H1 (cell line): ENCODE results near the gene B4GALNT3. TPM values are rescaled to one million over a fixed set of nuclear protein-coding genes. Genes with fewer than 3 reads are reported as not detected.
A peak's percentile ranks its signal among the peaks of the same experiment; 100 is the strongest.

Experiments
- CTCF ChIA-PET: fragments of 300-600 bp; sonication (Branson Sonifier 250); formaldehyde crosslinking; loops from one replicate; lab custom pipeline; 2021; ENCODE audit not compliant: partially characterized antibody; lab: Charles Lee
- POLR2A ChIA-PET: fragments of 300-600 bp; sonication (Branson Sonifier 250); formaldehyde crosslinking; loops from one replicate; lab custom pipeline; 2021; ENCODE audit warnings: inconsistent platforms; ENCODE audit not compliant: partially characterized antibody; lab: Charles Lee
- DNase-seq, 2 experiments: peaks; one replicate each; pipeline versions ENCODE4 v3.0.0 to v3.0.0-alpha.2; 2010 to 2022; ENCODE audit warnings: low spot score in 2 of 2, low read depth in 1 of 2, mixed read lengths in 1 of 2
- FAIRE-seq: peaks from 2 replicates; lab custom pipeline; 2011; peaks lifted over from hg19 to GRCh38; lab: Jason Lieb, UNC
- H2AFZ ChIP-seq: 2 replicates; pipeline ENCODE4 v1.8.1; 2012; ENCODE audit warnings: low read length, inconsistent platforms
- H2AK5ac ChIP-seq: 2 replicates; pipeline ENCODE4 v1.6.1; 2013; ENCODE audit warnings: low read depth, low read length
- H2BK120ac ChIP-seq: replicated peaks from 2 replicates; pipeline ENCODE3; 2013; ENCODE audit warnings: low read depth, low read length, inconsistent platforms
- H2BK12ac ChIP-seq: 2 replicates; pipeline ENCODE4 v1.6.1; 2013; ENCODE audit warnings: low read depth, low read length
- H2BK15ac ChIP-seq: 2 replicates; pipeline ENCODE4 v1.6.1; 2013; ENCODE audit warnings: low read length
- H2BK20ac ChIP-seq: 2 replicates; pipeline ENCODE4 v1.6.1; 2013; ENCODE audit warnings: low read length
- H2BK5ac ChIP-seq: 2 replicates; pipeline ENCODE4 v1.6.1; 2013; ENCODE audit warnings: low read depth, low read length
- H3K14ac ChIP-seq: 2 replicates; pipeline ENCODE4 v1.6.1; 2013; ENCODE audit warnings: inconsistent platforms; ENCODE audit not compliant: insufficient read length
- H3K18ac ChIP-seq: 2 replicates; pipeline ENCODE4 v1.6.1; 2013; ENCODE audit warnings: low read length; ENCODE audit errors: extremely low read depth
- H3K23ac ChIP-seq: 2 replicates; pipeline ENCODE4 v1.6.1; 2013; ENCODE audit warnings: inconsistent platforms; ENCODE audit not compliant: insufficient read length
- H3K23me2 ChIP-seq: 2 replicates; pipeline ENCODE4 v1.6.1; 2013; ENCODE audit warnings: low read depth, low read length
- H3K27ac ChIP-seq: 2 replicates; pipeline ENCODE4 v1.6.1; 2011; ENCODE audit warnings: low read depth, low read length, inconsistent platforms
- H3K27me3 ChIP-seq, 4 experiments: replicated peaks in 1 of 4; 1 replicate in 1 of 4; 2 replicates in 3 of 4; pipeline versions ENCODE4 v1.6.1 to v1.8.1; 2011 to 2013; ENCODE audit warnings: low read length in 3 of 4, mild to moderate bottlenecking in 3 of 4, inconsistent platforms in 2 of 4, mixed read lengths in 2 of 4, moderate library complexity in 1 of 4; ENCODE audit not compliant: control insufficient read depth in 3 of 4, insufficient read depth in 3 of 4; ENCODE audit errors: extremely low read depth in 1 of 4
- H3K36me3 ChIP-seq, 4 experiments: 2 replicates each; pipeline versions ENCODE4 v1.6.1 to v1.8.1; 2011 to 2013; ENCODE audit warnings: mild to moderate bottlenecking in 4 of 4, low read length in 3 of 4, moderate library complexity in 2 of 4, control low read depth in 1 of 4, inconsistent platforms in 1 of 4; ENCODE audit not compliant: insufficient read depth in 4 of 4, control insufficient read depth in 2 of 4
- H3K4ac ChIP-seq: replicated peaks from 2 replicates; pipeline ENCODE3; 2013; ENCODE audit warnings: low read length, low read depth, mixed read lengths, inconsistent platforms; ENCODE audit not compliant: insufficient read length
- H3K4me1 ChIP-seq, 4 experiments: replicated peaks in 1 of 4; 1 replicate in 1 of 4; 2 replicates in 3 of 4; pipeline versions ENCODE4 v1.6.1 to v1.8.1; 2011 to 2013; ENCODE audit warnings: low read length in 3 of 4, inconsistent platforms in 2 of 4, mixed read lengths in 1 of 4; ENCODE audit not compliant: insufficient read depth in 4 of 4, control insufficient read depth in 3 of 4
- H3K4me2 ChIP-seq, 2 experiments: 2 replicates each; pipeline versions ENCODE4 v1.6.1 to v1.8.1; 2011 to 2013; ENCODE audit warnings: low read depth in 2 of 2, low read length in 2 of 2, control low read depth in 1 of 2, inconsistent platforms in 1 of 2, mild to moderate bottlenecking in 1 of 2; ENCODE audit not compliant: insufficient read depth in 1 of 2
- H3K4me3 ChIP-seq, 4 experiments: fragments of 200-600, 300-600 bp in 1 of 4; sonication (generic), shearing (Covaris generic), sonication (Bioruptor Twin) in 1 of 4; 2 replicates each; pipeline versions ENCODE4 v1.5.1 to v1.8.1; 2011 to 2016; ENCODE audit warnings: low read length in 4 of 4, low read depth in 3 of 4, control low read depth in 2 of 4, inconsistent platforms in 2 of 4, mild to moderate bottlenecking in 2 of 4, mixed read lengths in 1 of 4, moderate library complexity in 1 of 4; ENCODE audit not compliant: insufficient read depth in 2 of 4; ENCODE audit errors: extremely low read depth in 1 of 4
- H3K56ac ChIP-seq: replicated peaks from 2 replicates; pipeline ENCODE3; 2013; ENCODE audit warnings: low read depth, mild to moderate bottlenecking, mixed read lengths, low read length, inconsistent platforms; ENCODE audit not compliant: insufficient read length
- H3K79me1 ChIP-seq: 2 replicates; pipeline ENCODE4 v1.6.1; 2013; ENCODE audit warnings: low read depth, low read length, control low read depth
- H3K79me2 ChIP-seq, 2 experiments: 2 replicates each; pipeline versions ENCODE4 v1.6.1 to v1.8.1; 2012 to 2013; ENCODE audit warnings: low read length in 2 of 2, mild to moderate bottlenecking in 2 of 2, inconsistent platforms in 1 of 2; ENCODE audit not compliant: insufficient read depth in 2 of 2, control insufficient read depth in 1 of 2
- H3K9ac ChIP-seq, 4 experiments: replicated peaks in 1 of 4; 1 replicate in 1 of 4; 2 replicates in 3 of 4; pipeline versions ENCODE4 v1.6.1 to v1.8.1; 2011 to 2013; ENCODE audit warnings: low read depth in 3 of 4, low read length in 3 of 4, control low read depth in 2 of 4, mild to moderate bottlenecking in 2 of 4, moderate library complexity in 2 of 4, inconsistent platforms in 1 of 4; ENCODE audit errors: extremely low read depth in 1 of 4
- H3K9me3 ChIP-seq, 2 experiments: 2 replicates each; pipeline versions ENCODE4 v1.6.1 to v1.8.1; 2012 to 2013; ENCODE audit warnings: mild to moderate bottlenecking in 2 of 2, moderate library complexity in 2 of 2, control low read depth in 1 of 2, inconsistent platforms in 1 of 2, low read depth in 1 of 2, low read length in 1 of 2, mixed read lengths in 1 of 2; ENCODE audit not compliant: insufficient read depth in 2 of 2
- H4K20me1 ChIP-seq, 2 experiments: replicated peaks in 1 of 2; 2 replicates each; pipeline versions ENCODE3 to v1.8.1; 2011 to 2013; ENCODE audit warnings: inconsistent platforms in 2 of 2, low read length in 2 of 2, mild to moderate bottlenecking in 1 of 2; ENCODE audit not compliant: insufficient read depth in 2 of 2, control insufficient read depth in 1 of 2
- H4K5ac ChIP-seq: 2 replicates; pipeline ENCODE4 v1.6.1; 2013; ENCODE audit warnings: low read length, low read depth, mixed read lengths, inconsistent platforms; ENCODE audit not compliant: insufficient read length
- H4K8ac ChIP-seq: 2 replicates; pipeline ENCODE4 v1.8.0; 2013; ENCODE audit warnings: mild to moderate bottlenecking, moderate library complexity, low read length, inconsistent platforms; ENCODE audit not compliant: insufficient read depth; ENCODE audit errors: extremely low read depth
- H4K91ac ChIP-seq: replicated peaks from 2 replicates; pipeline ENCODE3; 2013; ENCODE audit warnings: low read length, mixed read lengths, inconsistent platforms; ENCODE audit not compliant: insufficient read length
- EGR1 ChIP-seq: IDR thresholded peaks from 2 replicates; pipeline ENCODE4 v1.6.1; 2011; ENCODE audit warnings: low read depth, low read length, borderline replicate concordance
- RAD21 ChIP-seq, 2 experiments: IDR thresholded peaks in 1 of 2; conservative IDR thresholded peaks in 1 of 2; 2 replicates each; pipeline ENCODE4 v1.6.1; 2011; ENCODE audit warnings: low read depth in 2 of 2, low read length in 2 of 2, improper control_type of control experiment in 1 of 2, inconsistent platforms in 1 of 2, mild to moderate bottlenecking in 1 of 2, moderate library complexity in 1 of 2
- TEAD4 ChIP-seq: IDR thresholded peaks from 2 replicates; pipeline ENCODE4 v1.6.1; 2012; ENCODE audit warnings: low read depth, low read length, inconsistent platforms, mixed read lengths
- WGBS, 2 experiments: shearing (Covaris generic) in 1 of 2; methylation state at CpG; one replicate each; pipeline versions ENCODE4 v1.1.6 to v1.1.7; 2013 to 2015; ENCODE audit warnings: low lambda C conversion rate in 2 of 2, mixed read lengths in 2 of 2, inconsistent platforms in 1 of 2, low coverage in 1 of 2, missing lambda C conversion rate in 1 of 2; ENCODE audit not compliant: insufficient replicate concordance in 2 of 2, insufficient coverage in 1 of 2, insufficient read length in 1 of 2; ENCODE audit errors: extremely low coverage in 1 of 2, missing lambda C conversion rate in 1 of 2; 5-methylcytosine and 5-hydroxymethylcytosine counted together
- polyA plus RNA-seq, 7 experiments: library from polyadenylated mRNA; depleted of rRNA in 3 of 7; stranded (reverse) in 5 of 7; unstranded in 2 of 7; fragments of >200 nt in 5 of 7; fragments of 200-250 nt in 2 of 7; gene quantifications; 1 replicate in 5 of 7; 2 replicates in 1 of 7; 4 replicates in 1 of 7; pipeline versions ENCODE4 v1.2.1 to v1.2.3, GENCODE V29; 2011 to 2013; ENCODE audit warnings: missing spikeins in 2 of 7, mixed read lengths in 2 of 7
- total RNA-seq: library from RNA; stranded (reverse); fragmentation: NEBNext Ultra II Directional; extraction: Animal tissue kit (Norgen Biotek cat#: 25700); gene quantifications from 2 replicates; pipeline ENCODE4 v1.2.1, GENCODE V29; 2021

B4GALNT3 gene
- total and polyA plus RNA-seq, 2 of the 8 experiments (the other 6 are each of a cell fraction or from before 2014, with no cell fraction given): 12.5 to 20.3 TPM

GRCh38 chr12:541676-542324, 82.1 kb downstream of the B4GALNT3 start:
- DNase-seq: no peak
- Histone ChIP-seq H3K27ac (no peak overlapping the region), H3K79me2 (no peaks in the 10 kb centered on the region), H3K4me1 (peaks cover 0 to 20% (median 9%) of the 10 kb centered on the region in 4 experiments; a peak in 5 of 7 replicates), H3K79me1 (no peaks in the 10 kb centered on the region), H3K27me3 (no peaks in the 10 kb centered on the region), H3K4me3 (no peak overlapping the region), H3K9me3 (peaks cover 0 to 4% of the 10 kb centered on the region in 2 experiments; a peak in 1 of 4 replicates), H4K91ac (peak overlapping the region; percentile 47), H3K4ac (peak overlapping the region; percentile 76), H3K56ac (no peak overlapping the region), H3K36me3 (peaks cover 0 to 3% (median 0%) of the 10 kb centered on the region in 4 experiments; a peak in 1 of 8 replicates), H4K20me1 (no peaks in the 10 kb centered on the region), H3K23ac (no peak overlapping the region), H3K9ac (no peak overlapping the region), H2BK5ac (no peak overlapping the region), H4K8ac (peak overlapping the region; percentile 73), H2BK15ac (no peak overlapping the region; the same call in 1 of the 2 replicates), H2BK12ac (0 out of 2 replicates have a peak overlapping the region, but pooled peaks have one; percentile 75), H2AFZ (no peak overlapping the region), H3K23me2 (no peaks in the 10 kb centered on the region; the same call in 1 of the 2 replicates), H2BK20ac (no peak overlapping the region), H2BK120ac (no peak overlapping the region), H3K14ac (no peak overlapping the region), H3K4me2 (peak overlapping the region in 1 of 2 experiments; percentile 21; a peak in 2 of 4 replicates), H4K5ac (no peak overlapping the region), H3K18ac (no peak overlapping the region; the same call in 1 of the 2 replicates), H2AK5ac (no peak overlapping the region)
- CTCF ChIA-PET: interaction anchor here (0.6 to 10.4 kb wide), 8 partner anchors 10 to 104 kb away, joined by 3 to 163 read pairs (median 4); partner anchors contain the start of gene B4GALNT3
- WGBS, 2 experiments: 78% methylated on average over 7 of the region's 9 CpGs; no CpG with 5 or more reads in 1 of the 2 experiments
- POLR2A ChIA-PET: interaction anchor here (0.7 to 1.2 kb wide), 2 partner anchors 32 to 142 kb away, joined by 3 read pairs; no protein-coding TSS in a partner anchor
- peak in 1 of 2 experiments; percentile 7; a peak in 1 of 4 replicates for TF ChIP-seq RAD21 (IDR thresholded peaks at IDR 0.05 in 1 of 2, conservative IDR thresholded peaks at IDR 0.05 in 1 of 2; ENCODE audit: low read depth in 2 of 2, low read length in 2 of 2)
- TF ChIP-seq EGR1: no peak
- TF ChIP-seq TEAD4: peak; percentile 66; the same call in 1 of the 2 replicates
- FAIRE-seq: no peak
